SH-SY5Y (cell line): ENCODE measurements around the gene PC.

ENCODE experiments used
- GATA2 ChIP-seq: IDR thresholded peaks from 2 replicates; pipeline ENCODE4 v1.6.1; 2011; ENCODE audit warnings: mild to moderate bottlenecking, low read depth, low read length
- GATA3 ChIP-seq: IDR thresholded peaks from 2 replicates; pipeline ENCODE4 v1.6.1; 2011; ENCODE audit warnings: low read depth, mild to moderate bottlenecking, low read length, moderate library complexity

- TF ChIP-seq GATA3 (no peak), GATA2 (no peak)
These were observed 94.6 kb downstream of the PC start for GRCh38 chr11:66863428-66864125.
